HUES6 (cell line): Measurements from ENCODE around the gene FGFR3.

ENCODE experiments used
- H3K27ac ChIP-seq: 2 replicates; pipeline ENCODE4 v1.7.0; 2013; ENCODE audit warnings: low read depth, mild to moderate bottlenecking, low read length, inconsistent platforms
- H3K27me3 ChIP-seq: 2 replicates; pipeline ENCODE4 v1.6.1; 2013; ENCODE audit warnings: low read length; ENCODE audit not compliant: control insufficient read depth, insufficient read depth
- H3K36me3 ChIP-seq: 2 replicates; pipeline ENCODE4 v1.6.1; 2013; ENCODE audit warnings: low read length; ENCODE audit not compliant: control insufficient read depth, insufficient read depth
- H3K4me1 ChIP-seq: 2 replicates; pipeline ENCODE4 v1.6.1; 2013; ENCODE audit warnings: low read length; ENCODE audit not compliant: control insufficient read depth, insufficient read depth
- H3K4me3 ChIP-seq: 2 replicates; pipeline ENCODE4 v1.5.1; 2013; ENCODE audit warnings: low read depth, low read length
- H3K9ac ChIP-seq: one replicate; pipeline ENCODE4 v1.6.1; 2013; ENCODE audit warnings: mild to moderate bottlenecking, low read length
- H3K9me3 ChIP-seq: 2 replicates; pipeline ENCODE4 v1.6.1; 2013; ENCODE audit warnings: low read depth, low read length; ENCODE audit not compliant: control insufficient read depth, insufficient read depth

Gene FGFR3

GRCh38 chr4:1792832-1793495 lies at the start of gene FGFR3:
TSS of gene FGFR3 (plus strand) at chr4:1793293. CDS start at chr4:1793935, 642 bp downstream.
- Histone ChIP-seq H3K36me3 (no peaks in the 10 kb centered on the region; the same call in 1 of the 2 replicates), H3K27ac (peak within 1 kb of the TSS; percentile 45; the same call in 1 of the 2 replicates), H3K9ac (peak within 1 kb of the TSS; percentile 73), H3K4me3 (peak within 1 kb of the TSS; percentile 93), H3K4me1 (peaks cover 16% of the 10 kb centered on the region), H3K9me3 (no peaks in the 10 kb centered on the region), H3K27me3 (peaks cover 46% of the 10 kb centered on the region)

DNA sequence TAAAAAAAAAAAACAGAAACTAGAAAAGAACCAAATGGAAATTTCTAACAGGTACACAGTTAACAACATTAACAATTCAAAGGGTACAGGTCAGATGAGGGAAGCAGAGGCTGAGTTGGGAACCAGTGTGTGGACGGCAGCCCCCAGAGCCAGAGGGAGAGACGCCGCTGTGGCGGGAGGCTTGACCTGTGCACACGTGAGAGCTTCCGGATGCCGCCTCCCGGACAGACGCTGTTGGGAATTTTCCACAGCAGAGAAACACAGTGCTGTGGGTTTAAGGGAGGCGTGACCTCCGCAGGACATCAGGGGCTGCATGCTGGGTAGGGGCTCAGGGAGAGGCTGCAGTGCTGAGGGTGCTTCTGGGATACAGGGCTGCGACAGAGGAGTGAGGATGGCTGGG lies 49.5 kb upstream of the FGFR3 start:
- peaks cover 65% of the 10 kb centered on the region for H3K36me3 ChIP-seq
- H3K27ac ChIP-seq: no peak overlapping the region
- H3K27me3 ChIP-seq: 0 out of 2 replicates have a peak, but pooled peaks cover 2% of the 10 kb centered on the region
- H3K4me3 ChIP-seq: no peak overlapping the region
- H3K4me1 ChIP-seq: 0 out of 2 replicates have a peak, but pooled peaks cover 5% of the 10 kb centered on the region
- no peaks in the 10 kb centered on the region for H3K9me3 ChIP-seq
- no peak overlapping the region for H3K9ac ChIP-seq

DNA sequence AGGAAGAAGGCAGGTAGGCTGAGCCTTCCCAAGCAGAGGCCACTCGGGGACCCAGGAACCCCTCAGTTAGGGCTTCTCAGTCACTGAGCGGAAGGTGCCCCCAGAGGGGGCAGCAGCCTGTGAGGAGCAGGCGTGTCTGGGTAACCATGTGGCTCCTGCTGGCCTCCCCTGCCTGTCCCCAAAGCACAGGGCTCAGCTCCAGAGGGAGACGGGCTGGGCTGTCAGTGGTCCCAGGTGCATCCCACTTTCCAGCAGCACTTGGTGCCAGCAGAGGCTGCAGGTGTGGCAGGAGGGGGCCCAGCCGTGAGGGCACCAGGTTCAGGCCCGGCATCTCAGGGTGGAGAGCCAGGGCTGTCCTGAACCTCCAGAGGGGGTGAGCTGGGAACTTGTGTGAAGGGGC lies 49.1 kb upstream of the FGFR3 start:
- Histone ChIP-seq H3K27ac (no peak overlapping the region), H3K9me3 (no peaks in the 10 kb centered on the region), H3K9ac (no peak overlapping the region), H3K27me3 (0 out of 2 replicates have a peak, but pooled peaks cover 2% of the 10 kb centered on the region), H3K36me3 (peaks cover 61% of the 10 kb centered on the region), H3K4me3 (no peak overlapping the region), H3K4me1 (0 out of 2 replicates have a peak, but pooled peaks cover 5% of the 10 kb centered on the region)

DNA sequence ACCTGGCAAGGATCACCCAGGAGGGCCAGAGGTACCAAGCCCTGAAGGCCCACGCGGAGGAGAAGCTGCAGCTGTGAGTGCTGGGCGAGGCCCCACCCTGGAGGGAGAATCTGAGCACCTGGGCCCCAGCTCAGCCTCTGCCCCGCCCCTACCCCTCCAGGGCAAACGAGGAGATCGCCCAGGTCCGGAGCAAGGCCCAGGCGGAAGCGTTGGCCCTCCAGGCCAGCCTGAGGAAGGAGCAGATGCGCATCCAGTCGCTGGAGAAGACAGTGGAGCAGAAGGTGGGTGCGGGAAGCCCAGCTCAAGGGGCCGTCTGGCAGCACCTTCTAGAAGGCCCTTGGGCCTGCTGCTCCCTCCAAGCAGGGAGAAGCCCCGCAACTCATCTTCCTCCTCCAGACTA lies 48.5 kb upstream of the FGFR3 start:
- H3K4me1 ChIP-seq: 0 out of 2 replicates have a peak, but pooled peaks cover 6% of the 10 kb centered on the region
- H3K9ac ChIP-seq: no peak overlapping the region
- 0 out of 2 replicates have a peak, but pooled peaks cover 2% of the 10 kb centered on the region for H3K27me3 ChIP-seq
- H3K4me3 ChIP-seq: no peak overlapping the region
- no peak overlapping the region for H3K27ac ChIP-seq
- H3K36me3 ChIP-seq: peaks cover 55% of the 10 kb centered on the region
- no peaks in the 10 kb centered on the region for H3K9me3 ChIP-seq

DNA sequence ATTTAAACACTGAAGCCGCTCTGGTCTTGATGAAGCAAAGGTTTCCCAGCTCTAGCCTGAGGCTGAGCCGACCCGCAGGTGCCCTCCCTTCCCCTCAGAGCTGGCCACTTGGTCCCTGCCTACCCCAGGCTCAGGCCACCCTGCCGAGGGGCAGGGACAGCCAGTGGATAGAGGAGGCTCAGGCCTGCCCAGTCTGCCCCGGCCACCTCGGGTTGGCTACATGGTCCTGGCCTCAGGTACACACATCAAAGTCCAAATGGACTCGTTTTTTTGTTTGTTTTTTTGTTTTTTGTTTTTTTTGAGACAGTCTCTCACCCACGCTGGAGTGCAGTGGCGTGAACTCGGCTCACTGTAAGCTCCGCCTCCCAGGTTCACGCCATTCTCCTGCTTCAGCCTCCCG lies 47.9 kb upstream of the FGFR3 start:
- H3K9me3 ChIP-seq: no peaks in the 10 kb centered on the region

DNA sequence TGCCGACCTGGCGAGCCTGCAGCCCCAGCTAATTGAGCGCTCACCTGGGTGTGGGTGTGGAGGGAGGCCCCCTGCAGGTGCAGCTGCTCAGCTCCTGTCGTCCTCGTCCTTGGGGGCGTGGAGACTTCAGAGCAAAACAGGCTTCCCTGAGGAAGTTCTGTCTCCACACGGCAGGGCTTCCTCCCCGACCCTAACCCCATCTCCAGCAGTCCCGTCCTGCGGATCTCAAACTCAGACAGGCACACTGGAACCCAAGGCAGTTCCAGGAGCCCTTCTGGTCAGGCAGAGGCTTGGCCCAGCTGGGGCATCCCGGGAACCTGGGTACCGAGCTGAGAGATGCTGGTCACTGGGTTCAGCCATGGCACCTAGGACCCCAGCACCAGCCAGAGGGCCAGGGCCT lies 47.4 kb upstream of the FGFR3 start:
- Histone ChIP-seq H3K36me3 (peaks cover 44% of the 10 kb centered on the region), H3K9ac (no peak overlapping the region), H3K4me1 (0 out of 2 replicates have a peak, but pooled peaks cover 7% of the 10 kb centered on the region), H3K4me3 (no peak overlapping the region), H3K9me3 (no peaks in the 10 kb centered on the region), H3K27me3 (0 out of 2 replicates have a peak, but pooled peaks cover 2% of the 10 kb centered on the region), H3K27ac (no peak overlapping the region)

More for the DNA sequence above, 47.9 kb upstream of the FGFR3 start:
- H3K27ac ChIP-seq: no peak overlapping the region
- 0 out of 2 replicates have a peak, but pooled peaks cover 7% of the 10 kb centered on the region for H3K4me1 ChIP-seq
- H3K27me3 ChIP-seq: 0 out of 2 replicates have a peak, but pooled peaks cover 2% of the 10 kb centered on the region
- H3K36me3 ChIP-seq: peaks cover 49% of the 10 kb centered on the region
- H3K4me3 ChIP-seq: no peak overlapping the region
- H3K9ac ChIP-seq: no peak overlapping the region

DNA sequence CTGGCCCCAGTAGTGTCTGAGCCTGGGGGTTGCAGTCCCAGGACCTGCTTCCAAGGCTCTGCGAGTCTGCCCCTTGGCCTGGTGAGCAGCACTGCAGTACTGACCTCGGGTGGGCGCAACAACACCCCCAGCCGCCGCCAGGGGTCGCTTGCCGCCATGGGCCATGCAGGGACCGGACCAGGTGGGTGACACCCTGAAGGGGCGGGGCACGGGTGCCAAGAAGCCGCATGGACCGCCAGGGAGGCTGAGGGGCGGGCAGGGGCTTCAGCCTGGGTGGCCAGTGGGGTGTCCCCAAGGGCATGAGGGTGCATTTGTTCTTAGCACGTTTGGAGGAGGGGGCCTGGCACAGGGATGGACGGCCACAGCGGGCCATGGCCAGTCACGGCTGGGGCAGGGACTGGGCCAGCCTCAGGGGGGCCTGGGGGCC lies 46.8 kb upstream of the FGFR3 start:
- 0 out of 2 replicates have a peak, but pooled peaks cover 7% of the 10 kb centered on the region for H3K4me1 ChIP-seq
- H3K27ac ChIP-seq: no peak overlapping the region
- H3K27me3 ChIP-seq: 0 out of 2 replicates have a peak, but pooled peaks cover 2% of the 10 kb centered on the region
- no peak overlapping the region for H3K4me3 ChIP-seq
- no peaks in the 10 kb centered on the region for H3K9me3 ChIP-seq
- H3K36me3 ChIP-seq: peaks cover 38% of the 10 kb centered on the region
- no peak overlapping the region for H3K9ac ChIP-seq

DNA sequence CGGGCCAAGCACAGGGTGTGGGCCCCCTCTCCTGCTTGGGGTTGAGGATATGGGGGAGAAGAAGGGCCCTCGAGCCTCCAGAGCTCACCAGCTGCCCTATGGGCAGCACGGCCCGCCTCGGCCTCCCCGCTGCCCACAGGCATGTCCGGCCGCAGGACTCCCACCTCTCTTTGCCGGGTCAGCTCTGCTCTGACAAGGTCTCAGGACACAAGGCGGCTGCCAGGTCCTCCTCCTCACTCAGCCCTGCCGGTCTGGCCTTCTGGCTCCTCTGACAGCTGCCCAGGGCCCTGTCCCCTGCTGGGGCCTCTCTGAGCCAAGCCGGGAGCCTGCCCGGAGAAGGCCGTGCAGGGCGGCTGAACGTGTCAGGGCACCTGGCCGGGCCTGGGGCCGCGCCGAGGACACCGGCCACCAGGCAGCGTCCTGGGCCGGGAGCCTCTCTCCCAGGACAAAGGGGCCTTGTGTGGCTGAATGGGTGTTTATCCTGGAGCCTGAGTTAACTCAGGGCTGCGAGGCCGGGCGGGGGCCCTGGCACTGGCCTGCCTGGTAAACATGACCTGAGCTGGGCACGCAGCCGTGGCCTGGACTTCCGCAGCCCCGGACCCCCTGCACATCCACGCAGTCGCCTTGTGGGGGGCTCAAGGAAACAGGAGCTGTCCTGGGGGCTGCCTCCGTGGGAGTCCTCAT lies 46.0 kb upstream of the FGFR3 start:
- Histone ChIP-seq H3K9ac (no peak overlapping the region), H3K4me1 (peaks cover 13% of the 10 kb centered on the region), H3K4me3 (no peak overlapping the region), H3K27me3 (0 out of 2 replicates have a peak, but pooled peaks cover 2% of the 10 kb centered on the region), H3K36me3 (peaks cover 30% of the 10 kb centered on the region), H3K9me3 (no peaks in the 10 kb centered on the region), H3K27ac (no peak overlapping the region)

GRCh38 chr4:1747603-1747967 lies 45.5 kb upstream of the FGFR3 start:
- Histone ChIP-seq H3K9ac (no peak overlapping the region), H3K4me3 (no peak overlapping the region), H3K4me1 (peaks cover 19% of the 10 kb centered on the region), H3K27me3 (0 out of 2 replicates have a peak, but pooled peaks cover 2% of the 10 kb centered on the region), H3K27ac (no peak overlapping the region), H3K36me3 (peaks cover 25% of the 10 kb centered on the region), H3K9me3 (no peaks in the 10 kb centered on the region)

DNA sequence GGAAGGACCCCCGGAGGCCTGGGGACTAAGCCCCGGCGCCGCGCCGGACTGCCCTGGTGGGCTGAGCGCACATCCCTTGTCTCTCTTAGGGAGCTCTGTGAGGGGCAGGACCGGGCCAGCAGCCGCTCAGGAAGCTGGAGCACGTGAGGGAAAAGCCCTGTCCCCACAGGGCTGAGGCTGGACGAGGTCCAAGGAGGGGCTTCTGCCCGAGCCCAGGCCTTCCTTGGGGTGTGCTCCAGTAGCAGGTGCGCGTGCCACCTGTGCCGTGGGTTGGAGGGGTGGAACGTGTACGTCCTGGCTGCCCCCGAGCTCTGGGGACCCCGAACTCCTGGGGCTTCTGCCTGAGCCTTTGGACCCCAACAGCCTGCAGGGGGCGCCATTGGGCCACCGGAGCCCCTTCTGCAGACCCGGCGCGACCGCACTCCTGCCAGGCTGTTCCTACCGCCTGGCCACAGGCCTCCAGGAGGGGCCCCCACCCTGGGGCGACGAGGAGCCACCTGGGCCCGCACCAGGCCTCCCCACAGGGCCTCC lies 44.6 kb upstream of the FGFR3 start:
- no peak overlapping the region for H3K9ac ChIP-seq
- H3K27me3 ChIP-seq: 0 out of 2 replicates have a peak, but pooled peaks cover 2% of the 10 kb centered on the region
- peaks cover 22% of the 10 kb centered on the region for H3K4me1 ChIP-seq
- H3K36me3 ChIP-seq: peaks cover 18% of the 10 kb centered on the region
- H3K27ac ChIP-seq: no peak overlapping the region
- H3K4me3 ChIP-seq: peak overlapping the region; percentile 47; the same call in 1 of the 2 replicates
- H3K9me3 ChIP-seq: no peaks in the 10 kb centered on the region

DNA sequence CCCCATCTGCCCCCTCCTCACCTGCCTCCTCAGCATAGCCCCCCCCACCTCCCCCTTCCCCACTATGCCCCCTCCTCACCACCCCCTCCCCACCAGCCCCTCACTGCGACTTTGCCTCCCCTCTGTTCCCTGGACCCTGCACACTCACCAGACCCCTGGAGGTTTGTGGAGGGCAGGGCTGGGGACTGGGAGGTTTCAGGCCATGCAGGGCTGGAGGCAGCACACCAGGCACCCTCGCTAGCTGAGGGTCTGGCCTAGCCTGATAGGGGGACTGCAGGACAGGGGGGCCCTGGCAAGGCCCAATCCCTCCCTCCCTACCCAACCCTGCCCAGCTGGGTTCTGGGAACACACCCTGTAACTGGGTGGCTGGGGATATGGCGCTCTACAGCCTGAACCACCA lies 43.7 kb upstream of the FGFR3 start:
- no peak overlapping the region for H3K4me3 ChIP-seq
- peaks cover 9% of the 10 kb centered on the region for H3K36me3 ChIP-seq
- H3K9me3 ChIP-seq: no peaks in the 10 kb centered on the region
- H3K27me3 ChIP-seq: 0 out of 2 replicates have a peak, but pooled peaks cover 2% of the 10 kb centered on the region
- peaks cover 27% of the 10 kb centered on the region for H3K4me1 ChIP-seq
- no peak overlapping the region for H3K9ac ChIP-seq
- H3K27ac ChIP-seq: no peak overlapping the region
